Keratinocyte (primary cell): Measurements from ENCODE around the gene OR4N5.

Experiments used
- CTCF ChIP-seq, 3 experiments: IDR thresholded peaks in 1 of 3; conservative IDR thresholded peaks in 1 of 3; optimal IDR thresholded peaks in 1 of 3; 2 replicates in 2 of 3; 3 replicates in 1 of 3; pipeline versions ENCODE3 to v1.5.1; 2011; ENCODE audit warnings: low read length in 3 of 3, mild to moderate bottlenecking in 3 of 3, moderate library complexity in 2 of 3, control low read depth in 1 of 3, inconsistent platforms in 1 of 3; ENCODE audit not compliant: insufficient read depth in 2 of 3; ENCODE audit errors: extremely low read depth in 1 of 3
- EZH2 ChIP-seq: IDR thresholded peaks from one replicate; pipeline ENCODE4 v1.6.1; 2012; ENCODE audit warnings: inconsistent platforms, mild to moderate bottlenecking, low read length, moderate library complexity

- TF ChIP-seq CTCF (optimal IDR thresholded peaks at IDR 0.05 in 1 of 3, IDR thresholded peaks at IDR 0.05 in 1 of 3, conservative IDR thresholded peaks at IDR 0.05 in 1 of 3; ENCODE audit: extremely low read depth in 1 of 3, insufficient read depth in 2 of 3, low read length in 3 of 3) (no peak), EZH2 (no peak)
These were observed 21.9 kb upstream of the OR4N5 start for GRCh38 chr14:20116748-20117147.
